HFFc6 (cell line): ENCODE measurements around the gene POLR3K. TPM values are rescaled to one million over a fixed set of nuclear protein-coding genes. Genes with fewer than 3 reads are reported as not detected.
"Not testable (repeated sequence)": the region's sequence is repeated elsewhere in the genome, so short reads cannot be mapped to it uniquely, and the experiment has no call there.

Experiments
- DNase-seq: peaks from one replicate; pipeline ENCODE4 v3.0.0-alpha.2; 2018
- H3K27ac Mint-ChIP-seq: 2 replicates; pipeline ENCODE4 v1.8.0; 2020; ENCODE audit warnings: mild to moderate bottlenecking, mixed read lengths
- H3K27me3 Mint-ChIP-seq: 2 replicates; pipeline ENCODE4 v1.8.0; 2021; ENCODE audit warnings: mild to moderate bottlenecking, moderate library complexity, mixed read lengths; ENCODE audit not compliant: insufficient read depth
- H3K36me3 Mint-ChIP-seq: 2 replicates; pipeline ENCODE4 v1.8.0; 2021; ENCODE audit warnings: low read depth, mixed read lengths
- H3K4me1 Mint-ChIP-seq: 2 replicates; pipeline ENCODE4 v1.8.0; 2020; ENCODE audit warnings: low read depth, mixed read lengths
- H3K4me3 Mint-ChIP-seq: 2 replicates; pipeline ENCODE4 v1.8.0; 2020; ENCODE audit warnings: mild to moderate bottlenecking, moderate library complexity, mixed read lengths
- H3K9me3 Mint-ChIP-seq: 2 replicates; pipeline ENCODE4 v1.8.0; 2020; ENCODE audit warnings: mild to moderate bottlenecking, mixed read lengths
- CTCF ChIP-seq: fragments of 200-600 bp; sonication (generic); IDR thresholded peaks from 2 replicates; pipeline ENCODE4 v1.5.0; 2021; ENCODE audit warnings: antibody characterized with exemption, mild to moderate bottlenecking
- microRNA-seq: library from miRNA; unstranded; fragments of <30 nt; microRNA quantifications from one replicate; pipeline ENCODE4, GENCODE V29; 2019
- total RNA-seq, 6 experiments: library from RNA; stranded (reverse); fragmentation: NEBNext Ultra II Directional; extraction: Animal tissue kit (Norgen Biotek cat#: 25700); gene quantifications; 2 replicates in 1 of 6; 3 replicates in 5 of 6; pipeline ENCODE4 v1.2.3, GENCODE V29; 2021

POLR3K gene
- total RNA-seq, 6 experiments from 2014 or later = 18.9 to 24.7 (median 19.8) TPM

- not testable (repeated sequence) for H3K27ac Mint-ChIP-seq, H3K4me3 Mint-ChIP-seq
These were observed 29.3 kb downstream of the POLR3K start for GRCh38 chr16:24151-24550.

GRCh38 chr16:20886-21285 lies 32.5 kb downstream of the POLR3K start:
- not testable (repeated sequence) for H3K4me1 Mint-ChIP-seq, H3K27ac Mint-ChIP-seq, H3K27me3 Mint-ChIP-seq

More at GRCh38 chr16:24151-24550, 29.3 kb downstream of the POLR3K start:
- not testable (repeated sequence) for H3K4me1 Mint-ChIP-seq, H3K27me3 Mint-ChIP-seq, H3K36me3 Mint-ChIP-seq, DNase-seq, H3K9me3 Mint-ChIP-seq

GRCh38 chr16:17062-17765 lies 36.2 kb downstream of the POLR3K start:
- not testable (repeated sequence) for H3K36me3 Mint-ChIP-seq, H3K4me3 Mint-ChIP-seq, H3K4me1 Mint-ChIP-seq, H3K27me3 Mint-ChIP-seq, H3K27ac Mint-ChIP-seq, H3K9me3 Mint-ChIP-seq, DNase-seq

More at GRCh38 chr16:20886-21285, 32.5 kb downstream of the POLR3K start:
- not testable (repeated sequence) for H3K9me3 Mint-ChIP-seq, H3K4me3 Mint-ChIP-seq, H3K36me3 Mint-ChIP-seq, DNase-seq

- H3K4me3 Mint-ChIP-seq, H3K27ac Mint-ChIP-seq: not testable (repeated sequence)
These were observed 42.6 kb downstream of the POLR3K start for GRCh38 chr16:10772-11171.

GRCh38 chr16:9903-10665 lies 43.3 kb downstream of the POLR3K start:
- H3K27ac Mint-ChIP-seq = no peak overlapping the region
- no peaks in the 10 kb centered on the region for H3K36me3 Mint-ChIP-seq
- H3K27me3 Mint-ChIP-seq = no peaks in the 10 kb centered on the region
- no peak for DNase-seq
- TF ChIP-seq CTCF = no peak
- peak overlapping the region; percentile 73 for H3K4me3 Mint-ChIP-seq
- no peaks in the 10 kb centered on the region for H3K9me3 Mint-ChIP-seq
- no peaks in the 10 kb centered on the region for H3K4me1 Mint-ChIP-seq

More at GRCh38 chr16:10772-11171, 42.6 kb downstream of the POLR3K start:
- not testable (repeated sequence) for H3K36me3 Mint-ChIP-seq, H3K9me3 Mint-ChIP-seq, H3K27me3 Mint-ChIP-seq, H3K4me1 Mint-ChIP-seq
- DNase-seq = peak; percentile 86
- peak; percentile 71 for TF ChIP-seq CTCF

Small RNAs within 50 kb of the gene (microRNA-seq; reads per million reads assigned to microRNA genes)
- not detected for gene MIR6859-4

Other genes with a start within 250 kb of the POLR3K start
- gene SNRNP25, start 220 bp upstream of the POLR3K start, total RNA-seq = 10 to 100 TPM; 40.3 to 53.1 (median 44.0) TPM
- 10 to 100 TPM; 54.9 to 65.8 (median 60.0) TPM for gene RHBDF1, start 19.0 kb upstream of the POLR3K start, total RNA-seq
- 100 to 1,000 TPM in 2 of 6 experiments, 10 to 100 TPM in 4; 92.3 to 104 (median 96.9) TPM for gene MPG, start 24.6 kb upstream of the POLR3K start, total RNA-seq
- gene NPRL3, start 85.1 kb upstream of the POLR3K start, total RNA-seq = 10 to 100 TPM; 33.9 to 40.9 (median 37.1) TPM
- not detected for gene HBZ, start 99.0 kb upstream of the POLR3K start, total RNA-seq
- not detected for gene HBM, start 112.4 kb upstream of the POLR3K start, total RNA-seq
- gene HBA2, start 119.3 kb upstream of the POLR3K start, total RNA-seq = not detected
- gene HBA1, start 123.1 kb upstream of the POLR3K start, total RNA-seq = not detected
- under 1 TPM in 1 of 6 experiments, not detected in 5; 0.47 TPM for gene HBQ1, start 126.9 kb upstream of the POLR3K start, total RNA-seq
- 10 to 100 TPM; 35.8 to 47.5 (median 41.7) TPM for gene LUC7L, start 175.8 kb upstream of the POLR3K start, total RNA-seq
- gene FAM234A, start 181.2 kb upstream of the POLR3K start, total RNA-seq = 100 to 1,000 TPM in 2 of 6 experiments, 10 to 100 TPM in 4; 83.6 to 113 (median 87.7) TPM
- gene RGS11, start 222.3 kb upstream of the POLR3K start, total RNA-seq = 1 to 10 TPM; 1.5 to 3.5 (median 2.3) TPM
- not detected for gene ARHGDIG, start 227.0 kb upstream of the POLR3K start, total RNA-seq
- gene PDIA2, start 229.6 kb upstream of the POLR3K start, total RNA-seq = not detected